Panc1 (cell line): ENCODE results near the gene TLE1. TPM values are rescaled to one million over a fixed set of nuclear protein-coding genes. Genes with fewer than 3 reads are reported as not detected.

Experiments
- ATAC-seq: fragments of 200-7000 bp; cut with Tn5 transposase; 2 replicates; pipeline ENCODE4 v1.9.1; 2020; ENCODE audit warnings: mild to moderate bottlenecking, moderate library complexity
- BruUV-seq: library from RNA; stranded (reverse); fragments of 400-500 nt; replicated peaks from 2 replicates; lab custom pipeline; 2021; lab: Mats Ljungman, UMichigan
- CTCF ChIA-PET: fragments of 300-600 bp; sonication (Branson Sonifier 250); formaldehyde crosslinking; loops from one replicate; lab custom pipeline; 2022; ENCODE audit warnings: antibody characterized with exemption; lab: Charles Lee
- POLR2A ChIA-PET: fragments of 300-600 bp; sonication (Branson Sonifier 250); formaldehyde crosslinking; loops from one replicate; lab custom pipeline; 2022; ENCODE audit warnings: antibody characterized with exemption; lab: Charles Lee
- DNase-seq: peaks from one replicate; pipeline ENCODE4 v3.0.0-alpha.2; 2010; ENCODE audit warnings: low read depth, low spot score
- H3K27ac ChIP-seq: 2 replicates; pipeline ENCODE4 v1.5.1; 2011; ENCODE audit warnings: mild to moderate bottlenecking, low read length, inconsistent platforms
- H3K27me3 ChIP-seq: fragments of 200-500 bp; sonication (Bioruptor generic); 2 replicates; pipeline ENCODE4 v1.6.0; 2014; ENCODE audit warnings: low read length, inconsistent platforms; ENCODE audit not compliant: control insufficient read depth, insufficient read depth
- H3K36me3 ChIP-seq: fragments of 200-500 bp; sonication (Bioruptor generic); 2 replicates; pipeline ENCODE4 v1.5.1; 2014; ENCODE audit warnings: inconsistent platforms, mild to moderate bottlenecking, low read length, moderate library complexity; ENCODE audit not compliant: control insufficient read depth, insufficient read depth
- H3K4me1 ChIP-seq: 2 replicates; pipeline ENCODE4 v1.5.1; 2011; ENCODE audit warnings: inconsistent platforms, mild to moderate bottlenecking, low read length, moderate library complexity; ENCODE audit not compliant: control insufficient read depth, insufficient read depth
- H3K4me3 ChIP-seq, 2 experiments: 2 replicates each; pipeline ENCODE4 v1.5.1; 2011 to 2012; ENCODE audit warnings: low read depth in 2 of 2, low read length in 2 of 2, mild to moderate bottlenecking in 2 of 2, inconsistent platforms in 1 of 2, moderate library complexity in 1 of 2
- H3K9me3 ChIP-seq: fragments of 200-500 bp; sonication (Bioruptor generic); 2 replicates; pipeline ENCODE4 v1.5.1; 2014; ENCODE audit warnings: low read depth, mild to moderate bottlenecking, inconsistent platforms, low read length, moderate library complexity; ENCODE audit not compliant: control insufficient read depth, insufficient read depth
- CTCF ChIP-seq: fragments of 450-650 bp; IDR thresholded peaks from 2 replicates; pipeline ENCODE4 v1.5.1; 2017; ENCODE audit warnings: mild to moderate bottlenecking
- POLR2AphosphoS5 ChIP-seq: IDR thresholded peaks from 2 replicates; pipeline ENCODE4 v1.6.1; 2012; ENCODE audit warnings: mild to moderate bottlenecking, low read depth, low read length, moderate library complexity
- REST ChIP-seq, 2 experiments: IDR thresholded peaks; 2 replicates each; pipeline ENCODE4 v1.6.1; 2011 to 2012; ENCODE audit warnings: low read depth in 2 of 2, control low read depth in 1 of 2, low read length in 1 of 2, mild to moderate bottlenecking in 1 of 2, moderate library complexity in 1 of 2; ENCODE audit not compliant: insufficient read depth in 1 of 2
- SIN3A ChIP-seq: IDR thresholded peaks from 2 replicates; pipeline ENCODE4 v1.6.1; 2012; ENCODE audit warnings: low read depth, mild to moderate bottlenecking, low read length, moderate library complexity, borderline replicate concordance; ENCODE audit not compliant: insufficient read depth
- TCF7L2 ChIP-seq: IDR thresholded peaks from 2 replicates; pipeline ENCODE4 v1.6.1; 2011; ENCODE audit warnings: mild to moderate bottlenecking, low read depth, low read length, inconsistent platforms
- in situ Hi-C: cut with HindIII; loops from 2 replicates; pipeline ENCODE4 v1.10.0; 2016; ENCODE audit warnings: low sequenced_read_pairs, low pct_unique_long_range_greater_than_20kb
- intact Hi-C: fragments of 100-400 bp; cut with micrococcal nuclease; formaldehyde crosslinking; loops from one replicate; pipeline ENCODE4 v1.10.0; 2022; ENCODE audit not compliant: unreplicated experiment
- total RNA-seq: library from RNA; stranded (reverse); gene quantifications from one replicate; pipeline ENCODE4 v1.2.1, GENCODE V29; 2021; ENCODE audit not compliant: unreplicated experiment

Gene TLE1
- total RNA-seq, 1 experiment from 2014 or later = 12.9 TPM

- ATAC-seq (no peak), DNase-seq (no peak)
- BruUV-seq = no TSS peak
- in situ Hi-C loops = no loop called here
- CTCF ChIA-PET = no interaction called here
- Histone ChIP-seq H3K4me3 (no peak overlapping the region), H3K4me1 (no peaks in the 10 kb centered on the region), H3K36me3 (no peaks in the 10 kb centered on the region), H3K27me3 (no peaks in the 10 kb centered on the region), H3K9me3 (no peaks in the 10 kb centered on the region), H3K27ac (no peak overlapping the region)
- TF ChIP-seq SIN3A = no peak
- POLR2A ChIA-PET = no interaction called here
- intact Hi-C loops = no loop called here
Measured at GRCh38 chr9:81671880-81672280, 17.5 kb downstream of the TLE1 start.

- Histone ChIP-seq H3K27ac (no peak overlapping the region), H3K36me3 (no peaks in the 10 kb centered on the region), H3K4me1 (no peaks in the 10 kb centered on the region), H3K4me3 (no peak overlapping the region), H3K27me3 (no peaks in the 10 kb centered on the region), H3K9me3 (no peaks in the 10 kb centered on the region)
- ChIA-PET POLR2A (no interaction called here), CTCF (no interaction called here)
- DNase-seq (no peak), ATAC-seq (no peak)
- in situ Hi-C loops = no loop called here
- TF ChIP-seq CTCF (no peak), REST (IDR thresholded peaks at IDR 0.05; ENCODE audit: insufficient read depth in 1 of 2, low read depth in 2 of 2, low read length in 1 of 2) (no peak), TCF7L2 (no peak), SIN3A (no peak), POLR2AphosphoS5 (no peak)
- no TSS peak for BruUV-seq
- intact Hi-C loops = no loop called here
Measured at GRCh38 chr9:81669866-81670265, 19.5 kb downstream of the TLE1 start.

GRCh38 chr9:81669041-81669651, 20.2 kb downstream of the TLE1 start:
- DNase-seq (no peak), ATAC-seq (no peak)
- intact Hi-C loops (no loop called here), in situ Hi-C loops (no loop called here)
- Histone ChIP-seq H3K4me3 (no peak overlapping the region), H3K36me3 (no peaks in the 10 kb centered on the region), H3K27me3 (no peaks in the 10 kb centered on the region), H3K4me1 (no peaks in the 10 kb centered on the region), H3K27ac (no peak overlapping the region), H3K9me3 (no peaks in the 10 kb centered on the region)
- TF ChIP-seq CTCF = no peak
- TF ChIP-seq SIN3A = no peak
- TF ChIP-seq POLR2AphosphoS5 = no peak
- no peak for TF ChIP-seq TCF7L2
- no peak for TF ChIP-seq REST (IDR thresholded peaks at IDR 0.05; ENCODE audit: insufficient read depth in 1 of 2, low read depth in 2 of 2, low read length in 1 of 2)
- POLR2A ChIA-PET = no interaction called here
- no TSS peak for BruUV-seq
- CTCF ChIA-PET = no interaction called here
